SK-N-SH treated with all-trans-retinoic acid at 6 μM for 48 hours (cell line): ENCODE results near the gene TMEM174.

Source experiments
- PATZ1 ChIP-seq: fragments of 250-450 bp; sonication (Bioruptor Pico); IDR thresholded peaks from 2 replicates; pipeline ENCODE4 v1.8.0; 2020; ENCODE audit warnings: mild to moderate bottlenecking, moderate library complexity, borderline replicate concordance
- RARB ChIP-seq: fragments of 250-450 bp; sonication (Bioruptor Pico); IDR thresholded peaks from 2 replicates; pipeline ENCODE4 v1.8.0; 2021; ENCODE audit warnings: mild to moderate bottlenecking, moderate library complexity
- TOX ChIP-seq: fragments of 250-450 bp; sonication (Bioruptor Pico); IDR thresholded peaks from 2 replicates; pipeline ENCODE4 v1.8.0; 2021; ENCODE audit warnings: mild to moderate bottlenecking, moderate library complexity, borderline replicate concordance
- ZFP3 ChIP-seq: fragments of 250-450 bp; sonication (Bioruptor Pico); IDR thresholded peaks from 2 replicates; pipeline ENCODE4 v1.5.0; 2020; ENCODE audit warnings: mild to moderate bottlenecking, moderate library complexity
- ZNF8 ChIP-seq: fragments of 450-650 bp; formaldehyde crosslinking; IDR thresholded peaks from 2 replicates; pipeline ENCODE4 v1.5.0; 2020; ENCODE audit warnings: mild to moderate bottlenecking, moderate library complexity

- TF ChIP-seq RARB (CRISPR knock-in tag) (no peak), ZNF8 (no peak), PATZ1 (CRISPR knock-in tag) (no peak), ZFP3 (CRISPR knock-in tag) (no peak), TOX (no peak)
These were observed 32.2 kb upstream of the TMEM174 start for GRCh38 chr5:73140801-73141200.
